ENCODE results near the gene GOLGA8M. TPM values are rescaled to one million over a fixed set of nuclear protein-coding genes. Genes with fewer than 3 reads are reported as not detected.
"Not testable (repeated sequence)": the region's sequence is repeated elsewhere in the genome, so short reads cannot be mapped to it uniquely, and the experiment has no call there.

The GOLGA8M gene, protein sequence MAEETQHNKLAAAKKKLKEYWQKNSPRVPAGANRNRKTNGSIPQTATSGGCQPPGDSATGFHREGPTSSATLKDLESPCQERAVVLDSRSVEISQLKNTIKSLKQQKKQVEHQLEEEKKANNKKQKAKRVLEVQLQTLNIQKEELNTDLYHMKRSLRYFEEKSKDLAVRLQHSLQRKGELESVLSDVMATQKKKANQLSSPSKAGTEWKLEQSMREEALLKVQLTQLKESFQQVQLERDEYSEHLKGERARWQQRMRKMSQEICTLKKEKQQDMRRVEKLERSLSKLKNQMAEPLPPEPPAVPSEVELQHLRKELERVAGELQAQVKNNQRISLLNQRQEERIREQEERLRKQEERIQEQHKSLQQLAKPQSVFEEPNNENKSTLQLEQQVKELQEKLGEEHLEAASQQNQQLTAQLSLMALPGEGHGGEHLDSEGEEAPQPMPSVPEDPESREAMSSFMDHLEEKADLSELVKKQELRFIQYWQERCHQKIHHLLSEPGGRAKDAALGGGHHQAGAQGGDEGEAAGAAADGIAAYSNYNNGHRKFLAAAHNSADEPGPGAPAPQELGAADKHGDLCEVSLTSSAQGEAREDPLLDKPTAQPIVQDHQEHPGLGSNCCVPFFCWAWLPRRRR
- total RNA-seq = under 1 TPM in 1 of 2 experiments, not detected in 1; 0.67 TPM

DNA sequence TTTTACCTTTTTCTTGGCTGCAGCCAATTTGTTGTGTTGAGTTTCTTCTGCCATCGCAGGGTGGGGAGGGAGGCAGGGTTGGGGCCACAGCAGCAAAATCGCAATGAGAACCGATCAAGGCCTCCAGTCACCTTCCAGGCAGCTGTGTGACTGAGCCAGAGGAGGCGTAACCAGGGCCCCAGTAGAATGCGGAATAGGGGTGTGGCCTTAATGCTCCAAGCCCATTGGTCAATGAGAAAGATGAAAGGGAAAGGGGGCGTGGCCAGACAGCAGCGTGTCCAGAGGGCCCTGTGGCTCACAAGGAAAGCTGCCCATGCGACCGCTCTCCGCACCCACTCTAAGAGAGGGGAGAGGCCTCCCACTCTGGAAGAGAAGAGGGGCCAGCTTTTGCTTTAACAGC is at the start of gene GOLGA8M:
TSS of gene GOLGA8M (minus strand) at position 152 of the 400 bp plus-strand sequence. CDS start at position 54, 98 bp downstream.
- CTCF ChIA-PET, POLR2A ChIA-PET: not testable (repeated sequence)

- CTCF ChIA-PET = not testable (repeated sequence)
Observed at GRCh38 chr15:28742890-28743289, 30.7 kb upstream of the GOLGA8M start.

DNA sequence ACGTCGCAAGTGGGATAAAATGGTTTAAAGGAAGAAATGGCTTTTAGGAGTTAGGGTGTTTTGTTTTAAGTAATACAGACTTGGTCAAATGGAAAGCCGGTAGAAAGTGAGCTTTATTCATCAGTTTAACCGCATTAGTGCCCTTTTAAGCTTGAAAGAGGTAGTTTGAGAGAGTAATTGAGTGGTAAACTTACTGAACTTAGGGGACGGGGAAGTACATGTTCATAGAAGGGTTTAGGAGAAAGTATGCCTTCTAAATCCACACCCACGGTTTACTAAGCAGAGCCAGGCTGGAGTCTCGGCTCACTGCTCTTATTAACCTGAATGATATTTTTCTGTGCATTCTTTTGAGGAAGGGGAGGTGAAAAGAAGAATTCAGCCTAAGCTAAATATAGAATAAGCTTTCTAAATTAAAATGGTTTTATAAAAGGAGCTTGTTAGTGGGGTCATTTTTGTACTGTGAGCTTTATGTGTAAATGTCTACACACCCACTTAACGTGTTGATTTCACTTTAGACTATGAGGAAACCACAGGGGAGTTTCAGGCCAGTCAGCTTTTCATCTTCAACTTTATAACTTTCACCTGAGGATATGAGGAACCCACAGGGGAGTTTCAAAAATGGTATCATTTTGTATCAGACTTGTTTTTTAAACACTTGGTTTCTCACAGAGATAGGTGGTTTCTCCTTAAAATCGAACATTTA is 26.5 kb upstream of the GOLGA8M start:
- CTCF ChIA-PET, POLR2A ChIA-PET: not testable (repeated sequence)

More at GRCh38 chr15:28742890-28743289, 30.7 kb upstream of the GOLGA8M start:
- POLR2A ChIA-PET = not testable (repeated sequence)

- POLR2A ChIA-PET, CTCF ChIA-PET: not testable (repeated sequence)
Observed at GRCh38 chr15:28738200-28738561, 26.0 kb upstream of the GOLGA8M start.

DNA sequence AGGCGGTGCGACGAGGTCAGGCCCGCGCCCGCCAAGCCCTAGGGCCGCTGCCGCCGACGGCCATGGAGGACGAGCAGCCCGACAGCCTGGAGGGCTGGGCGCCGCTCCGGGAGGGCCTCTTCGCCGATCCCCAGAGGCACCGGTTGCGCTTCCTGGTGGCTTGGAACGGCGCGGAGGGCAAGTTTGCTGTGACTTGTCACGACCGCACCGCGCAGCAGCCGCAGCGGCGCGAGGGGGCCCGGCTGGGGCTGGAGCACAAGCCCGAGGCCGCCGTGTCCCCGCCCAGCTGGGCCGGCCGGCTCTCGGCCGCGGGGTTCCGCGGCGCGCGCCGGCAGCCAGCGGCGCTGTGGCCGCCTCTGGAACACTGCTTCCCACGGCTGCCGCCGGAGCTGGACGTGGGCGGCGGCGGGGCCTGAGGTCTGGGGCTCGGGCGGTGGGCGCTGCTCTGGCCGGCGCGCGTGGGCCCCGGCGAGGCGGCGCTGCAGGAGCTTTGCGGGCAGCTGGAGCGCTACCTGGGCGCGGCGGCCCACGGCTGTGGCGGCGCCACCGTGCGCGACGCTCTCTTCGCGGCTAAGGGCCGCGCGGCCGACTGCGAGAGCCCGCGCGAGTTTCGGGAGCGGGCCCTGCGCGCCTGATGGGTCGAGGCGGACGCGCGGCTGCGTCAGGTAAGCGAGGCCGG is 25.4 kb upstream of the GOLGA8M start:
- POLR2A ChIA-PET, CTCF ChIA-PET: not testable (repeated sequence)

- CTCF ChIA-PET, POLR2A ChIA-PET: not testable (repeated sequence)
Observed at GRCh38 chr15:28728061-28728460, 15.8 kb upstream of the GOLGA8M start.

- CTCF ChIA-PET, POLR2A ChIA-PET: not testable (repeated sequence)
Observed at GRCh38 chr15:28727026-28727425, 14.8 kb upstream of the GOLGA8M start.

DNA sequence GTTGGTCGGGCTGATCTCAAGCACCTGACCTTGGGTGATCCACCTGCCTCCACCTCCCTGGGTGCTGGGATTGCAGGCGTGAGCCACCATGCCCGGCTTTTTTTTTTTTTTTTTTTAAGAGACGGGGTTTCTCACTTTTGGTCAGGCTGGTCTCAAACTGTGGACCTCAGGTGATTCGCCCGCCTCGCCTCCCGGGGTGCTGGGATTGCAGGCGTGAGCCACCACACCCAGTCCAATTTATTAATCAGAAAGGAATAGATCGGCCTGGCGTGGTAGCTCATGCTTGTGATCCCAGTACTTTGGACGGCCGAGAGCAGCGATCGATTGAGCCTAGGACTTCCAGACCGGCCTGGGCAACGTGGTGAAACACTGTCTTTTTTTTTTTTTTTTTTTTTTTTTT is 13.9 kb upstream of the GOLGA8M start:
- CTCF ChIA-PET = no interaction called here
- POLR2A ChIA-PET = no interaction called here

DNA sequence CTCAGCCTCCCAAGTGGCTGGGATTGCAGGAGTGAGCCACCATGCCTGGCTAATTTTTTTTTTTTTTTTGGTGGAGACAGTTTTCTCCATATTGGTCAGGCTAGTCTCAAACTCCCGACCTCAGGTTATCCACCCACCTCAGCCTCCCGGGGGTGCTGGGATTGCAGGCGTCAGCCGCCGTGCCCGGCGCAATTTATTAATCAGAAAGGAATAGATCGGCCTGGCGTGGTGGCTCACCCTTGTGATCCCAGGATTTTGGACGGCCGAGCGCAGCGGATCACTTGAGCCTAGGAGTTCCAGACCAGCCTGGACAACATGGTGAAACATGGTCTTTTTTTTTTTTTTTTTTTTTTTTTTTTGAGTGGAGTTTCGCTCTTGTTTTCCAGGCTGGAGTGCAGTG is 13.3 kb upstream of the GOLGA8M start:
- ChIA-PET POLR2A (no interaction called here), CTCF (interaction anchor here (0.6 kb wide), 1 partner anchor 553 kb away, joined by 3 read pairs; no protein-coding TSS in a partner anchor)

- POLR2A ChIA-PET = not testable (repeated sequence)
Observed at GRCh38 chr15:28723986-28724385, 11.8 kb upstream of the GOLGA8M start.

GRCh38 chr15:28719626-28720025 is 7.4 kb upstream of the GOLGA8M start:
- POLR2A ChIA-PET = not testable (repeated sequence)

More at GRCh38 chr15:28723986-28724385, 11.8 kb upstream of the GOLGA8M start:
- CTCF ChIA-PET = not testable (repeated sequence)

GRCh38 chr15:28718576-28718975 is 6.4 kb upstream of the GOLGA8M start:
- POLR2A ChIA-PET, CTCF ChIA-PET: not testable (repeated sequence)

More at GRCh38 chr15:28719626-28720025, 7.4 kb upstream of the GOLGA8M start:
- CTCF ChIA-PET = not testable (repeated sequence)

DNA sequence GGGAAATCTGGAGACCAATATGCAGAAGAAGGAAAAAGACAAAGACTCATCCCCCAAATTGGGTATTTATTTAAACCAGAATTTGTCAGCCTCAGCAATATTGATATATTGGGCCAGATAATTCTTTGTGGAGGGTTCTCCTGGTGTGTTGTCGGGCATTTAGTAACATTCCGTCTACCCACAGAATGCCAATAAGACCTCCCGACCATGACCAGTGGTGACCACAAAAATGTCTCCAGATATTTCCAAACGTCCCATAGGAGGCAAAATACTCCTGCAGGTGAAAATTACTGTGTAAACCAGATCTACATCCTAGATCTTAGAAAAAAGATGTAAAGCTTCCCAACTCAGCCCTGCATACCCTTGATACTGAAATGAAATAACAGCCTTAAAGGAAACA is 2.0 kb upstream of the GOLGA8M start:
- CTCF ChIA-PET, POLR2A ChIA-PET: not testable (repeated sequence)

DNA sequence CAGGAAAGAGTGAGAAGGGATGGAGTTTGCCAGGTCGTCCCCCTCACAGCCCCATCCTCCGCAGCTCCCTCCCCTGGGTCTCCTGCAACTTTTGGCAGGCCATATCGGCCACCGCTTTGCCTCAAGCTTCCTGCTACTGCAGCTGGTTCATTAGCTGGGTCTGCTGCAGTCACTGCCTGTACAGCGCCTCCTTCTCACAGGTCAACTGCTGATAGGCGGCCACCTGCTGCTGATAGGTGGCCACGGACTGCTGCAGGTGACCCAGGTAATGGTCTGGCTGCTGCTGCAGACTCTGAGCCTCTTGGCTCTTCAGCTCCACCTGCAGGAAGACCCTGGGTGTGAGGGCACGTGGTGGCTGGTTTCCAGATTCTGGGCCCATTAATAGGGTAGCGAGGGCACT is 8.3 kb downstream of the GOLGA8M start:
- POLR2A ChIA-PET, CTCF ChIA-PET: not testable (repeated sequence)

DNA sequence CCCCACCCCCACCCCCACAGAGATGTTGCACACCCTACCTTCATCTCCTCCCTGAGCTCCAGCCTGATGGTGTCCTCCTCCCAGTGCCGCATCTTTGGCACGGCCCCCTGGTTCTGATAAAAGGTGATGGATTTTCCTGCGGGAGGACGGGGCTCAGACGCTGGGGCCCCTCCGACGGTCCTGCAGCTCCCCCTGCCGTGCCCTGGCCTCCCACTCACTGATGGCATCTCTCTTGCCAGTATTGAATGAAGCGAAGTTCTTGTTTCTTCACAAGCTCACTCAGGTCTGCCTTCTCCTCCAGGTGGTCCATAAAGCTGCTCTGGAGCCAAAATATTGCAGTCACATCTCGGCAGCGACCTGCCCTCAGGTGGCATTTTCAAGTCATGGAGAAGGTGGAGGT is 9.8 kb downstream of the GOLGA8M start:
- POLR2A ChIA-PET, CTCF ChIA-PET: not testable (repeated sequence)

- CTCF ChIA-PET, POLR2A ChIA-PET: not testable (repeated sequence)
Observed at GRCh38 chr15:28694006-28694751, 18.0 kb downstream of the GOLGA8M start.

GRCh38 chr15:28693021-28693420 is 19.2 kb downstream of the GOLGA8M start:
- POLR2A ChIA-PET, CTCF ChIA-PET: not testable (repeated sequence)

DNA sequence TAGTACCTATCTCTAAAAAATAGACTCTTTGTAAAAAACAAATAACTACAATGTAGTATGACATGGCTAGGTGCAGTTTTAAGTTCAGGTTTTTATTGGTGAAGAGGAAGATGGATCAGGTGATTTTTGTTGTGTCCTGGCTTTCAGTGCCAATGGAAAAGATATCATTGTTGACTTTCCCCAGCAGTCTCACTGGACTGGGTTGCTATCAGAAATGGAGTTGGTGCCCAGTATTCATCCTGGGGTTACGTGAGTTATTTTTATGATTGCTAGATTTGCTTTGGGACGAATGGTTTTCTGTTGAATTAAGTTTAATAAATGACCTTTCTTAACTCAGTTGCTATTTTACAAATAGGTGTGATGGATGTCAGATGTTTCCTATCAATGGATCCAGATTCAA is 38.7 kb downstream of the GOLGA8M start:
- CTCF ChIA-PET, POLR2A ChIA-PET: not testable (repeated sequence)

DNA sequence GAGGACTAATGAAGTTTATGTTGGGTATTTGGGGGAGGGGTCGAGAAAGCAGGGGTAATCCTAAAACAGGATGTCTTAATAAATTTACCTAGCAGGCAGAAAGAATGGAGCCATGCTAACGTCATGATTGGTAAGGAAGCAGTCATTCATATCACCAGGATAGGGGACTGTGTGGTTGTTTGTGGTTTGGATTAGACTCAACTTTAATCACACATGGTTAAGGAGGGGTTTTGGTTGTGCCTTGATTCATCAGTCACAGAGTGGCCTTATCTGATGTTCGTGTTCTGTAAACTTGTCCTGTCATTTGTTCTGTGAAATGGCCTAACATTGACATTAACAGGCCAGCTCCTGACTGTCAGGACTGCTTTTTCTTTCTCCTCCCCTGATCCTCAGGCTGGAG is 40.1 kb downstream of the GOLGA8M start:
- POLR2A ChIA-PET, CTCF ChIA-PET: not testable (repeated sequence)

- POLR2A ChIA-PET, CTCF ChIA-PET: not testable (repeated sequence)
Observed at GRCh38 chr15:28666402-28666801, 45.8 kb downstream of the GOLGA8M start.
